ENCODE results near the gene MERTK.

The MERTK gene

DNA sequence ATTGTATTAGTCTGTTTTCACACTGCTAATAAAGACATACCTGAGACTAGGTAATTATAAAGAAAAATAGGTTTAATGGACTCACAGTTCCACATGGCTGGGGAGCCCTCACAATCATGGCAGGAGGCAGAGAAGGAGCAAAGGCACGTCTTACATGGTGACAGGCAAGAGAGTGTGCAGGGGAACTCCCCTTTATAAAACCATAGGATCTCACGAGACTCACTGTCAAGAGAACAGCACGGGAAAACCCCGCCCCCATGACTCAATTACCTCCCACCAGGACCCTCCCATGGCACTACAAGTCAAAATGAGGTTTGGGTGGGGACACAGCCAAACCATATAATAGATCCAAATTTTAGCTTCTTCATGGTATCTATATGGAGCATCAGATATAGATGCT lies 87.1 kb downstream of the MERTK start:
- TF ChIP-seq, protein P1, sequence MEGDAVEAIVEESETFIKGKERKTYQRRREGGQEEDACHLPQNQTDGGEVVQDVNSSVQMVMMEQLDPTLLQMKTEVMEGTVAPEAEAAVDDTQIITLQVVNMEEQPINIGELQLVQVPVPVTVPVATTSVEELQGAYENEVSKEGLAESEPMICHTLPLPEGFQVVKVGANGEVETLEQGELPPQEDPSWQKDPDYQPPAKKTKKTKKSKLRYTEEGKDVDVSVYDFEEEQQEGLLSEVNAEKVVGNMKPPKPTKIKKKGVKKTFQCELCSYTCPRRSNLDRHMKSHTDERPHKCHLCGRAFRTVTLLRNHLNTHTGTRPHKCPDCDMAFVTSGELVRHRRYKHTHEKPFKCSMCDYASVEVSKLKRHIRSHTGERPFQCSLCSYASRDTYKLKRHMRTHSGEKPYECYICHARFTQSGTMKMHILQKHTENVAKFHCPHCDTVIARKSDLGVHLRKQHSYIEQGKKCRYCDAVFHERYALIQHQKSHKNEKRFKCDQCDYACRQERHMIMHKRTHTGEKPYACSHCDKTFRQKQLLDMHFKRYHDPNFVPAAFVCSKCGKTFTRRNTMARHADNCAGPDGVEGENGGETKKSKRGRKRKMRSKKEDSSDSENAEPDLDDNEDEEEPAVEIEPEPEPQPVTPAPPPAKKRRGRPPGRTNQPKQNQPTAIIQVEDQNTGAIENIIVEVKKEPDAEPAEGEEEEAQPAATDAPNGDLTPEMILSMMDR (IDR thresholded peaks at IDR 0.05; ENCODE audit: control insufficient read depth, insufficient read depth, low read depth, low read length, missing control alignments), result no peak
- H3K4me3 ChIP-seq (ENCODE audit: control insufficient read depth, low read depth, low read length), result no peak overlapping the region
- DNase-seq (ENCODE audit: low read depth), result no peak

DNA sequence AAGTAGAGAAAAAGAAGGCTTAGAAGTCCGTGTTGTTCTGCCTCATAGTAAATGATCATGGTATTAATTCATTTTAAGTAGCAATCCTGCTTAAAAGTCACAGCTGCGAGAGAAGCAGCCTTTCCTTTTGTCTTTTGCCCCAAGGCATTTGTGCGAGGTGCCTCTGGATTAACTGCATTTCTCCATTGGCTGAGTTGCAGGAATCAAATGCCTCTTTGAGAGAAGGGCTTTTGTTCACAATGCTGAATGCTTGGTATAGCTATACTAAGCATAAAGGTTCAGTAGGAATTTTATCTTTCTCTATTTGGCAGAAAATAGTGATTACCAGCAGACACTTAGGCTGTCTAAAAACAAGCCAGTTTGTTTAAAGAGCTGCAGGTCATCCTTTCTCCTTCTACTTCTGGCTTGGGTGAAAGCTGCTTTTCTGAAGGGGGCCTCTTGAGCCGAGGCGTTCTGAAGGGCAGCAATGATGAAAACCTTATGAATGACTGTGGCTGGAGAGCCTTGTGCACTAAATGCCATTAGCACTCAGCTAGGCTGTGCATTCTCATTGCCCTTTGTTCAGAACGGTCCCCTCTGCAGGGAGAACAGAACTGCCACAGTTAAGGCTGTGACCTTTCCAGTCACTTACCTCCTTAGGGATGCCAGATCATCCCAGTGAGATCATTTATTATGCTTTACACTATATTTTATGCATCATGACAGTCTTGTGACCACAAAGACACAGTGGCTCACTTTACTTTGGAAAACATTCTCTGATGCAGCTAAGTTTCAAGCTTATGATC lies 87.9 kb downstream of the MERTK start:
- H3K4me3 ChIP-seq (ENCODE audit: control insufficient read depth, low read depth, low read length), result no peak overlapping the region
- no peak for DNase-seq (ENCODE audit: low read depth)
- TF ChIP-seq, protein P1 (IDR thresholded peaks at IDR 0.05; ENCODE audit: control insufficient read depth, insufficient read depth, low read depth, low read length, missing control alignments), result no peak

DNA sequence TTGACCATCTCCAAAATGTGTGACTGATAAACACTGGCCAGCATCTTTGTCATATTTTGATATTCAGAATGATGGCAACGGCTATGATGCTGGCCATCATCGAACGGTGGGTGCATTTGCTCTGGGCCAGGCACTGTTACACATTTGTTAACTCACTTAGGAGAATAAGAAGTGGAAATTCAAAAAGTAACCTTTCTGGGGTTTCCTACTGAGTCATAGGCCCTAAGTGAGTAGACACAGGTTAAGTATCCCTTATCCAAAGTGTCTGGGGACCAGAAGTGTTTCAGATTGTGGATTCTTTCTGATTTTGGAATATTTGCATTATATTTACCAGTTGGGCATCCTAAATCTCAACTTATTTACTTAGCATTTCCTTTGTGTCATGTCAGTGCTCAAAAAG lies 92.0 kb downstream of the MERTK start:
- no peak for DNase-seq (ENCODE audit: low read depth)
- H3K4me3 ChIP-seq (ENCODE audit: control insufficient read depth, low read depth, low read length), result no peak overlapping the region
- TF ChIP-seq, protein P1 (IDR thresholded peaks at IDR 0.05; ENCODE audit: control insufficient read depth, insufficient read depth, low read depth, low read length, missing control alignments), result no peak

DNA sequence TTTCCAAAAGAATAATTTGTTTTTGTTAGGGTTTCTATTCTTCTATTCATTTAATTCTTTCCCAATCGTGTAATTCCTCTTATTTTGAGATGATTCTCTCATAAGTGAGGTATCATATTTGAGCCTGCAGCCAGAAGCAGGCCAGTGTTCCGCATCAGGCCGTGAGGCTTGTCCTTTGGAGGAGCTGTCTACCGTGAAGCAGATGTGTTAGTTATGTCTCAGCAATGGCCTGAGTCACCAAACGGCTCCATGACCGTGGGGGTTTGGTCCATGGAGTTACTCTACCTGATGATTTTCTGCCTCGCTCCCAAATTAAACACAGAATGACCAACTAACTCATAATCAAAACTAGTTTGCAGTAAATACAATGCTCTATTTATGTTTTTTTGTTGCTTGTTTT lies 92.4 kb downstream of the MERTK start:
- DNase-seq (ENCODE audit: low read depth), result no peak
- TF ChIP-seq, protein P1 (IDR thresholded peaks at IDR 0.05; ENCODE audit: control insufficient read depth, insufficient read depth, low read depth, low read length, missing control alignments), result no peak

DNA sequence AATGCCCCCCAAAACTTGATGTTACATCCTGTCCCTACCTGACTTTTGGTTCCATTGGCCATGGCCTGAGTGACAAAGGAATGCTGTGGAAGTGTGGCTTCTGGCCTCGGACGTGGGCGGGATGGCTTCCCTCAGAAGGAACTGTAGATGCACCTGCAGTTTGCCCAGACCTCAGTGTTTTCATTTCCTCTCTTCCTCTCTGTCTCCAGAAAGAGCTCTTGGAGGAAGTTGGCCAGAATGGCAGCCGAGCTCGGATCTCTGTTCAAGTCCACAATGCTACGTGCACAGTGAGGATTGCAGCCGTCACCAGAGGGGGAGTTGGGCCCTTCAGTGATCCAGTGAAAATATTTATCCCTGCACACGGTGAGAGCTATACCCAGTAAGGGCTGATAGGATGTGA lies 95.6 kb downstream of the MERTK start:
- H3K4me3 ChIP-seq (ENCODE audit: control insufficient read depth, low read depth, low read length), result no peak overlapping the region
- no peak for DNase-seq (ENCODE audit: low read depth)
- TF ChIP-seq, protein P1 (IDR thresholded peaks at IDR 0.05; ENCODE audit: control insufficient read depth, insufficient read depth, low read depth, low read length, missing control alignments), result no peak

More for the DNA sequence above, 92.4 kb downstream of the MERTK start:
- H3K4me3 ChIP-seq (ENCODE audit: control insufficient read depth, low read depth, low read length), result no peak overlapping the region

DNA sequence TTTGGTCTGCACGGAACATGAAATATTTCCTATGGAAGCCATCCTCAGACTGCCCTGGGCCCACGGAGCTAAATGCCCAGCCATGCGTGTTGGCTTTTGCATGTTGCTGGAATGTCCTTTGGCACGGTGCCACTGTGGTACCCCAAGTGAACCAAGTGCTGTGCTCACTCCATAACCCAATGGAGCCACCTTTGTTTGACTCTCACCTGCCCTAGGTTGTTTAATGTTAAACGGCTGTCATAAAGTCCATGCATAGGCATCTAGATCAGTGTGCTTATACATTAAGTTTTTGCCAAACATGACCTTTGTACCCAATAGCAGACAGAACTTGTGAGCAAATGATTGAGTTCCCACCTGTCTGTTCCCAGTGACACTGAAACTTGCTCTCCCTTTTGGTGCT lies 96.7 kb downstream of the MERTK start:
- TF ChIP-seq, protein P1 (IDR thresholded peaks at IDR 0.05; ENCODE audit: control insufficient read depth, insufficient read depth, low read depth, low read length, missing control alignments), result no peak
- no peak for DNase-seq (ENCODE audit: low read depth)
- H3K4me3 ChIP-seq (ENCODE audit: control insufficient read depth, low read depth, low read length), result no peak overlapping the region

Data from AG09309 (cell line).